Uterus (tissue), 4 donors: ENCODE data around the gene HOXD8. TPM values are rescaled to one million over a fixed set of nuclear protein-coding genes. Genes with fewer than 3 reads are reported as not detected.

Experiments used
- DNase-seq, 2 donors: peaks; one replicate each; pipeline ENCODE4 v3.0.0-alpha.2; 2019 to 2020
- H3K27ac ChIP-seq, 2 donors: fragments of 200-600 bp; sonication (generic); 1 replicate in 1 of 2; 2 replicates in 1 of 2; pipeline ENCODE4 v1.5.1; 2016 to 2018
- H3K27me3 ChIP-seq, 2 donors: fragments of 200-600 bp; sonication (generic); one replicate each; pipeline ENCODE4 v1.5.1; 2018 to 2019; ENCODE audit warnings: control low read depth in 1 of 2
- H3K36me3 ChIP-seq, 2 donors: fragments of 200-600 bp; sonication (generic); one replicate each; pipeline ENCODE4 v1.5.1; 2019; ENCODE audit warnings: control low read depth in 1 of 2
- H3K4me1 ChIP-seq, 2 donors: fragments of 200-600 bp; sonication (generic); one replicate each; pipeline ENCODE4 v1.5.1; 2018 to 2019; ENCODE audit warnings: control low read depth in 1 of 2
- H3K4me3 ChIP-seq, 2 donors: fragments of 200-600 bp; sonication (generic); 1 replicate in 1 of 2; 2 replicates in 1 of 2; pipeline ENCODE4 v1.5.1; 2018 to 2019; ENCODE audit warnings: mild to moderate bottlenecking in 1 of 2
- H3K9me3 ChIP-seq, 2 donors: fragments of 200-600 bp; sonication (generic); one replicate each; pipeline ENCODE4 v1.5.1; 2019; ENCODE audit warnings: control low read depth in 1 of 2
- POLR2A ChIP-seq, 2 donors: fragments of 450-650 bp; IDR thresholded peaks; one replicate each; pipeline ENCODE4 v1.6.1; 2016; ENCODE audit warnings: antibody characterized with exemption in 2 of 2, mild to moderate bottlenecking in 1 of 2, moderate library complexity in 1 of 2
- intact Hi-C: fragments of 100-400 bp; cut with DNase I; formaldehyde crosslinking; loops from one replicate; pipeline ENCODE4 v1.15.1; 2023; ENCODE audit warnings: low total_unique reads
- total RNA-seq, 4 donors: library from RNA; depleted of rRNA in 3 of 4; stranded (reverse); fragments of >200 nt in 3 of 4; gene quantifications; one replicate each; pipeline versions ENCODE4 v1.1.0 to v1.2.4, GENCODE V29; 2014 to 2023
- TF ChIP-seq, protein P1 (sequence below), 4 experiments: fragments of 200-600 bp in 2 of 4; fragments of 450-650 bp in 2 of 4; sonication (generic) in 2 of 4; IDR thresholded peaks; one replicate each; pipeline ENCODE4 v1.5.1; 2016 to 2019; ENCODE audit warnings: antibody characterized with exemption in 4 of 4, mild to moderate bottlenecking in 2 of 4, moderate library complexity in 1 of 4
- donor health status: DM: yes; HTN: yes; CAD: no.

The HOXD8 gene
- total RNA-seq, 4 donors from 2014 or later, result 25.8 to 75.6 (median 48.0) TPM

DNA sequence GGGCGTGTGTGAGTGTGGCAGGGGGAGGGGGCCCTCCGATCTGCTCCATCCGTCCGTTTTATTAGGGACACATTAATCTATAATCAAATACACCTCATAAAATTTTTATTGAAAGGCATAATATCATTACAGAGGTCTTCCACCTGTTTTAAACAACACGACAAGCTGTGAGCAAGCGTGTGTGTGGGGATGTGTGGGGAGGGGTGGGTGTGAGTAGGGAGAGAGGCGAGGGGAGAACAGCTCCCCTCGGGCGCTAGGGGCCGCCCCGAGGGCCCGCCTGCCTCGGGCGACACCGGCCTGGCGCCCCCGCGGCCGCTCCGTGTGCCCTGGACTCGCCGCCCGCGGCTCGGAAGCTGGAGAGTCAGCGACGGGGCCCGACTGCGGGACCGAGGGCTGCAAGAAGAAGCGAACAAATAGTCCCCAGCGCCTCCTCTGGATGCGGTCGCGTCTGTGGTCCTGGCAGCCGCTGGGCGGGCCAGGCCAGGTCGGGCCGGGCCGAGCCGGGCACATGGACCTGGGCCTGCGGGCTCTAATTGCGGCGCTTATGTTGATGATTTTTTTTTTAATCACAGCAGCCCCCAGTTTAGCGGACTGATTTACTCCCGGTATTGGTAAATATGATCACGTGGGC, 7.3 kb upstream of the HOXD8 start:
- intact Hi-C loops, result loop anchor here (10.0 kb wide), 2 partner anchors 693 to 1143 kb away; partner anchors contain the start of gene NFE2L2
- Histone ChIP-seq H3K4me1 (no peaks in the 10 kb centered on the region), H3K27me3 (no peaks in the 10 kb centered on the region), H3K9me3 (no peaks in the 10 kb centered on the region), H3K36me3 (no peaks in the 10 kb centered on the region), H3K27ac (peak overlapping the region; percentile 98 to 99), H3K4me3 (peak overlapping the region; percentile 51 to 78)
- TF ChIP-seq POLR2A (IDR thresholded peaks at IDR 0.05), result no peak
- TF ChIP-seq, protein P1, sequence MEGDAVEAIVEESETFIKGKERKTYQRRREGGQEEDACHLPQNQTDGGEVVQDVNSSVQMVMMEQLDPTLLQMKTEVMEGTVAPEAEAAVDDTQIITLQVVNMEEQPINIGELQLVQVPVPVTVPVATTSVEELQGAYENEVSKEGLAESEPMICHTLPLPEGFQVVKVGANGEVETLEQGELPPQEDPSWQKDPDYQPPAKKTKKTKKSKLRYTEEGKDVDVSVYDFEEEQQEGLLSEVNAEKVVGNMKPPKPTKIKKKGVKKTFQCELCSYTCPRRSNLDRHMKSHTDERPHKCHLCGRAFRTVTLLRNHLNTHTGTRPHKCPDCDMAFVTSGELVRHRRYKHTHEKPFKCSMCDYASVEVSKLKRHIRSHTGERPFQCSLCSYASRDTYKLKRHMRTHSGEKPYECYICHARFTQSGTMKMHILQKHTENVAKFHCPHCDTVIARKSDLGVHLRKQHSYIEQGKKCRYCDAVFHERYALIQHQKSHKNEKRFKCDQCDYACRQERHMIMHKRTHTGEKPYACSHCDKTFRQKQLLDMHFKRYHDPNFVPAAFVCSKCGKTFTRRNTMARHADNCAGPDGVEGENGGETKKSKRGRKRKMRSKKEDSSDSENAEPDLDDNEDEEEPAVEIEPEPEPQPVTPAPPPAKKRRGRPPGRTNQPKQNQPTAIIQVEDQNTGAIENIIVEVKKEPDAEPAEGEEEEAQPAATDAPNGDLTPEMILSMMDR (IDR thresholded peaks at IDR 0.05), result no peak
- DNase-seq, result no peak

DNA sequence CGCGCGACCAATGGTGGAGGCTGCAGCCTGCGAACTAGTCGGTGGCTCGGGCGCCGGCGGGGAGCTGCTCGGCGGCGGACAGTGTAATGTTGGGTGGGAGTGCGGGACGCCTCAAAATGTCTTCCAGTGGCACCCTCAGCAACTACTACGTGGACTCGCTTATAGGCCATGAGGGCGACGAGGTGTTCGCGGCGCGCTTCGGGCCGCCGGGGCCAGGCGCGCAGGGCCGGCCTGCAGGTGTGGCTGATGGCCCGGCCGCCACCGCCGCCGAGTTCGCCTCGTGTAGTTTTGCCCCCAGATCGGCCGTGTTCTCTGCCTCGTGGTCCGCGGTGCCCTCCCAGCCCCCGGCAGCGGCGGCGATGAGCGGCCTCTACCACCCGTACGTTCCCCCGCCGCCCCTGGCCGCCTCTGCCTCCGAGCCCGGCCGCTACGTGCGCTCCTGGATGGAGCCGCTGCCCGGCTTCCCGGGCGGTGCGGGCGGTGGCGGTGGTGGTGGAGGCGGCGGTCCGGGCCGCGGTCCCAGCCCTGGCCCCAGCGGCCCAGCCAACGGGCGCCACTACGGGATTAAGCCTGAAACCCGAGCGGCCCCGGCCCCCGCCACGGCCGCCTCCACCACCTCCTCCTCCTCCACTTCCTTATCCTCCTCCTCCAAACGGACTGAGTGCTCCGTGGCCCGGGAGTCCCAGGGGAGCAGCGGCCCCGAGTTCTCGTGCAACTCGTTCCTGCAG, 6.7 kb upstream of the HOXD8 start, which contains the start of gene HOXD9:
TSS of gene HOXD9 (plus strand) at position 37 of the 728 bp plus-strand sequence. CDS start at position 87, 50 bp downstream.
- H3K36me3 ChIP-seq, result no peaks in the 10 kb centered on the region
- H3K27me3 ChIP-seq, result no peaks in the 10 kb centered on the region
- intact Hi-C loops, result loop anchor here (10.0 kb wide), 2 partner anchors 692 to 1142 kb away; partner anchors contain the start of gene NFE2L2
- peak within 1 kb of the TSS; percentile 98 to 99 for H3K27ac ChIP-seq
- peak; percentile 81 to 92 for DNase-seq
- no peaks in the 10 kb centered on the region for H3K9me3 ChIP-seq
- peak within 1 kb of the TSS; percentile 51 to 78 for H3K4me3 ChIP-seq
- no peaks in the 10 kb centered on the region for H3K4me1 ChIP-seq
- TF ChIP-seq POLR2A (IDR thresholded peaks at IDR 0.05), result peak; percentile 70 to 78
- TF ChIP-seq, protein P1 (IDR thresholded peaks at IDR 0.05), result no peak

DNA sequence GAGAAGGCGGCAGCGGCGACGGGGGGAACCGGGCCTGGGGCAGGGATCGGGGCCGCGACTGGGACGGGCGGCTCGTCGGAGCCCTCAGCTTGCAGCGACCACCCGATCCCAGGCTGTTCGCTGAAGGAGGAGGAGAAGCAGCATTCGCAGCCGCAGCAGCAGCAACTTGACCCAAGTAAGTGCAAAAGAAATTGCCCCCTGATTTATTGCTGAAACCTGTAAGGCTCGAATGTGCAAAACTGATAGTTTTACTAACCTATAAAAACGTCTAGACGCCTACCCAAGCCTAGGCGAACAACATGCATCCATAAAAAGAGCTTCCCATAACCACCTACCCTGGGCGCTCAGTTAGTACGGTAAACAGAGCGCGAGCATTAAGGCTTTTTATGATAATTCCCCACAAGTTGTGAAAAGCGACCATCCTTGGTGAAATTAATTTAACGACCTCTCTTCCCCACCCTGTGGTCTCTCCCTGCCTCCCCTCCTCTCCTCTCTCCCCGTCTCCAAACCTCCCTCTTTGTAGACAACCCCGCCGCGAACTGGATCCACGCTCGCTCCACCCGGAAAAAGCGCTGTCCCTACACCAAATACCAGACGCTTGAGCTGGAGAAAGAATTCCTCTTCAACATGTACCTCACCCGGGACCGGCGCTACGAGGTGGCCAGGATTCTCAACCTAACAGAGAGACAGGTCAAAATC, 5.9 kb upstream of the HOXD8 start:
- H3K4me3 ChIP-seq, result peak overlapping the region; percentile 51 to 78
- DNase-seq, result peak; percentile 31 to 60
- TF ChIP-seq, protein P1 (IDR thresholded peaks at IDR 0.05), result no peak
- TF ChIP-seq POLR2A (IDR thresholded peaks at IDR 0.05), result no peak
- H3K36me3 ChIP-seq, result no peaks in the 10 kb centered on the region
- peak overlapping the region; percentile 98 to 99 for H3K27ac ChIP-seq
- no peaks in the 10 kb centered on the region for H3K9me3 ChIP-seq
- intact Hi-C loops, result loop anchor here (10.0 kb wide), 2 partner anchors 691 to 1141 kb away; partner anchors contain the start of gene NFE2L2
- no peaks in the 10 kb centered on the region for H3K27me3 ChIP-seq
- H3K4me1 ChIP-seq, result no peaks in the 10 kb centered on the region

DNA sequence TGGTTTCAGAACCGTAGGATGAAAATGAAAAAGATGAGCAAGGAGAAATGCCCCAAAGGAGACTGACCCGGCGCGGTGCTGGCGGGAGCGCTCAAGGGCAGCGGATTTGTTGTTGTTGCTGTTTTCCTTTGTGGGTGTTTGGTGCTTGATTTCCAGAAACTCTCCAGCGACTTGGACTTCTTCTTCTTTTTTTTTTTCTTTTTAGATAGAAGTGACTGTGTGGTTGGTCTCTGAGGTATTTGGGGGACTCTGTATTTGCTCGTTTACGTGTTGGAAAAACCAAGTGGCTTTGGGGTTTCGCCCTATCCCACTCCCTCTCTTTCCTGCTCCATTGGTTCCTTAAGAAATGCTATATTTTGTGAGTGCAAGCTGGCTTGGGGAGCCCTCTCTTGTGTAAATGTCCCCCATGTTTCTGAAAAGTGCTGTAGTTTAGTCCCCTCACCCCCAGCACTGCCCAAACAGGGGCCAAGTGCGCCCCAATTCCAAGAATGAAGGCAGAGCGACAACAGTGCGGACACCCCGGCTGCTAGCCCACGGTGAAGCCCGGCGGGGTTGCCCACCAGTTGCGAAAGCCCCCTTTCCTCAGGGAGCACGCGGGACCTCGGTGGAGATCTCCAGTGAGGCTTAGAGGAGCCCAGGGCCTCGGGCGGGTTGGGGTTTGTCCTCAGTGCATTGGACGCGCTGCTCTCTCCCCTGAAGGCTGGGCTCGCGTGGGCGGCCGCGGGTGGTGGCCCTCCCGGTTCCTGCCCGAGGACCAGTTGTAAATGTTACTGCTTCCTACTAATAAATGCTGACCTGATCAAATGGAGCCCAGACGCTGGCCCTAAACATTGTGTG, 5.2 kb upstream of the HOXD8 start:
- Histone ChIP-seq H3K27me3 (no peaks in the 10 kb centered on the region), H3K9me3 (no peaks in the 10 kb centered on the region), H3K36me3 (no peaks in the 10 kb centered on the region), H3K27ac (peak overlapping the region; percentile 98 to 99), H3K4me3 (peak overlapping the region; percentile 51 to 78), H3K4me1 (no peaks in the 10 kb centered on the region)
- TF ChIP-seq POLR2A (IDR thresholded peaks at IDR 0.05), result no peak
- TF ChIP-seq, protein P1 (IDR thresholded peaks at IDR 0.05), result no peak
- intact Hi-C loops, result loop anchor here (10.0 kb wide), 2 partner anchors 690 to 1140 kb away; partner anchors contain the start of gene NFE2L2
- peak in 1 of 2 donors; percentile 35 for DNase-seq
